ENCODE data around the gene TPO. TPM values are rescaled to one million over a fixed set of nuclear protein-coding genes. Genes with fewer than 3 reads are reported as not detected.

Gene TPO
- total RNA-seq, 1 experiment from 2014 or later, result not detected

- in situ Hi-C loops (cut with HindIII; ENCODE audit: low pct_unique_long_range_greater_than_20kb, low sequenced_read_pairs), result no loop called here
- Histone ChIP-seq H3K4me1 (ENCODE audit: control insufficient read depth, insufficient read depth, low read length) (peaks cover 40% of the 10 kb centered on the region), H3K27ac (ENCODE audit: low read length) (peak overlapping the region; percentile 94), H3K36me3 (ENCODE audit: control insufficient read depth, insufficient read depth, low read length) (no peaks in the 10 kb centered on the region), H3K9me3 (ENCODE audit: control insufficient read depth, insufficient read depth, low read depth, low read length) (no peaks in the 10 kb centered on the region), H3K4me3 (ENCODE audit: low read depth in 2 of 2, low read length in 2 of 2) (no peak overlapping the region), H3K27me3 (ENCODE audit: control insufficient read depth, insufficient read depth, low read length) (no peaks in the 10 kb centered on the region)
- DNase-seq (ENCODE audit: low read depth, low spot score) (no peak), ATAC-seq (no peak; the same call in 1 of the 2 replicates)
- no peak; the same call in 1 of the 2 replicates for TF ChIP-seq CTCF (IDR thresholded peaks at IDR 0.05)
- no peak for TF ChIP-seq SIN3A (IDR thresholded peaks at IDR 0.05; ENCODE audit: borderline replicate concordance, insufficient read depth, low read depth, low read length)
- no peak for TF ChIP-seq TCF7L2 (IDR thresholded peaks at IDR 0.05; ENCODE audit: low read depth, low read length)
- TF ChIP-seq POLR2AphosphoS5 (IDR thresholded peaks at IDR 0.05; ENCODE audit: low read depth, low read length), result no peak
- TF ChIP-seq REST (IDR thresholded peaks at IDR 0.05; ENCODE audit: insufficient read depth in 1 of 2, low read depth in 2 of 2, low read length in 1 of 2), result no peak
- BruUV-seq (replicated peaks), result no TSS peak
- CTCF ChIA-PET, result interaction anchor here (0.9 kb wide), 1 partner anchor 180 kb away, joined by 3 read pairs; no protein-coding TSS in a partner anchor
- intact Hi-C loops (cut with micrococcal nuclease; ENCODE audit: unreplicated experiment), result no loop called here
- POLR2A ChIA-PET, result no interaction called here
Measured at GRCh38 chr2:1588978-1589621, 175.8 kb downstream of the TPO start.

GRCh38 chr2:1590596-1591460 lies 177.6 kb downstream of the TPO start:
- ATAC-seq (no peak), DNase-seq (ENCODE audit: low read depth, low spot score) (no peak)
- intact Hi-C loops (cut with micrococcal nuclease; ENCODE audit: unreplicated experiment), result no loop called here
- CTCF ChIA-PET, result no interaction called here
- no peaks in the 10 kb centered on the region for H3K9me3 ChIP-seq (ENCODE audit: control insufficient read depth, insufficient read depth, low read depth, low read length)
- BruUV-seq (replicated peaks), result no TSS peak
- TF ChIP-seq CTCF (IDR thresholded peaks at IDR 0.05) (peak; percentile 29), TCF7L2 (IDR thresholded peaks at IDR 0.05; ENCODE audit: low read depth, low read length) (no peak)
- in situ Hi-C loops (cut with HindIII; ENCODE audit: low pct_unique_long_range_greater_than_20kb, low sequenced_read_pairs), result no loop called here
- H3K27ac ChIP-seq (ENCODE audit: low read length), result peak overlapping the region; percentile 94
- no peak overlapping the region for H3K4me3 ChIP-seq (ENCODE audit: low read depth in 2 of 2, low read length in 2 of 2)
- no peaks in the 10 kb centered on the region for H3K36me3 ChIP-seq (ENCODE audit: control insufficient read depth, insufficient read depth, low read length)
- POLR2A ChIA-PET, result no interaction called here
- peaks cover 48% of the 10 kb centered on the region for H3K4me1 ChIP-seq (ENCODE audit: control insufficient read depth, insufficient read depth, low read length)
- H3K27me3 ChIP-seq (ENCODE audit: control insufficient read depth, insufficient read depth, low read length), result no peaks in the 10 kb centered on the region

Data from Panc1 (cell line).